Astrocyte of the cerebellum (primary cell): ENCODE results near the gene TCEANC2.
A peak's percentile ranks its signal among the peaks of the same experiment; 100 is the strongest.

Experiments
- DNase-seq: peaks from one replicate; pipeline ENCODE4 v3.0.0-alpha.2; 2011; ENCODE audit warnings: low read depth
- H3K4me3 ChIP-seq: 2 replicates; pipeline ENCODE4 v1.5.1; 2011; ENCODE audit warnings: mild to moderate bottlenecking, low read depth, low read length, moderate library complexity
- in situ Hi-C: cut with HindIII; loops from 2 replicates; pipeline ENCODE4 v1.10.0; 2017; ENCODE audit warnings: low sequenced_read_pairs
- TF ChIP-seq, protein P1 (sequence below): IDR thresholded peaks from 2 replicates; pipeline ENCODE4 v1.5.1; 2012; ENCODE audit warnings: low read length, low read depth, moderate library complexity, mild to moderate bottlenecking; ENCODE audit errors: missing control alignments

TCEANC2 gene

DNA sequence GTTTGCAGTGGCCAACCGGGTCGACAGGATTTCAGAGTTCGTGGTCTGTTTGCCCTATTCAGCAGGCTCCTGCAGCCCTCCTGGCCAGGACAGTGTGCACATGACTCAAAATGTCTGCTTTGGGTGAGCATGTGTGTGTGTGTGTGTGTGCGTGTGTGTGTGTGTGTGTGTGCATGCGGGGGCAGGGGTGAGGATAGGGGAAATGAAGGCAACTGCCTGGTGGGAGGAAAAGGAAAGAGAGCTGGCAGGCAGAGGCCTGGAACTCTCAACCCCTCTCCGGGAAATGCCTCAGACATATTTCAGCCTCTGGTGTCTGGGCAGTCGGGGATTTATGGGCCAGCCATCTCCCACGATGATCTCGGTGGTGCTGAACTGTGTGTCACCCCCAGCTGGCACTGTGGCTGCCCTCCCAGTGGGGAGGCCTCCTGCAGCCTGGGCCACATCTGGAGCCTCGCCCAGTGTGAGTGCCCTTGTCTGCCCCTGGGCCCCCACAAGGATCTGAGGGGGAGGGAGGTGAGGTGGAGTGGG lies 84.2 kb downstream of the TCEANC2 start:
- no peak overlapping the region for H3K4me3 ChIP-seq
- in situ Hi-C loops = no loop called here
- peak; percentile 31 for DNase-seq
- TF ChIP-seq, protein P1, sequence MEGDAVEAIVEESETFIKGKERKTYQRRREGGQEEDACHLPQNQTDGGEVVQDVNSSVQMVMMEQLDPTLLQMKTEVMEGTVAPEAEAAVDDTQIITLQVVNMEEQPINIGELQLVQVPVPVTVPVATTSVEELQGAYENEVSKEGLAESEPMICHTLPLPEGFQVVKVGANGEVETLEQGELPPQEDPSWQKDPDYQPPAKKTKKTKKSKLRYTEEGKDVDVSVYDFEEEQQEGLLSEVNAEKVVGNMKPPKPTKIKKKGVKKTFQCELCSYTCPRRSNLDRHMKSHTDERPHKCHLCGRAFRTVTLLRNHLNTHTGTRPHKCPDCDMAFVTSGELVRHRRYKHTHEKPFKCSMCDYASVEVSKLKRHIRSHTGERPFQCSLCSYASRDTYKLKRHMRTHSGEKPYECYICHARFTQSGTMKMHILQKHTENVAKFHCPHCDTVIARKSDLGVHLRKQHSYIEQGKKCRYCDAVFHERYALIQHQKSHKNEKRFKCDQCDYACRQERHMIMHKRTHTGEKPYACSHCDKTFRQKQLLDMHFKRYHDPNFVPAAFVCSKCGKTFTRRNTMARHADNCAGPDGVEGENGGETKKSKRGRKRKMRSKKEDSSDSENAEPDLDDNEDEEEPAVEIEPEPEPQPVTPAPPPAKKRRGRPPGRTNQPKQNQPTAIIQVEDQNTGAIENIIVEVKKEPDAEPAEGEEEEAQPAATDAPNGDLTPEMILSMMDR = no peak

DNA sequence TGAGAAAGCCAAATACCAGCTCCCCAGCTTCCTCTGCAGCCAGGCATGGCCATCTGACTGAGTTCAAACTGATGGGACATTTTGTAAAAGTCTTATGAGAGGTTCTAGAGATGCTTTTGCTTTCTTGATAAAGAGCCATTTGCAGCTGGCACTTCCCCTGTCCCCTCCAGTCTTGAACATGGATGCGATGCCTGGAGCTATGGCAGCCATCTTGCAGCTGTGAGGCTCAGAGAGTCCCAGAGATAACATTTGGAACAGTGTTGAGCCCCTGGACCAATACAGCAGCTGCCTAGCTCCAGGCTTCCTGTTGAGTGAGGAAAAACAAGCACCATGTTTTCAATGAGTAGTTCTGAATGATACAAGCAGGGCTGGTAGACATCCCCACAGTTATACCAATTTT lies 85.6 kb downstream of the TCEANC2 start:
- DNase-seq = no peak
- TF ChIP-seq, protein P1 = no peak
- in situ Hi-C loops = no loop called here
- no peak overlapping the region for H3K4me3 ChIP-seq

DNA sequence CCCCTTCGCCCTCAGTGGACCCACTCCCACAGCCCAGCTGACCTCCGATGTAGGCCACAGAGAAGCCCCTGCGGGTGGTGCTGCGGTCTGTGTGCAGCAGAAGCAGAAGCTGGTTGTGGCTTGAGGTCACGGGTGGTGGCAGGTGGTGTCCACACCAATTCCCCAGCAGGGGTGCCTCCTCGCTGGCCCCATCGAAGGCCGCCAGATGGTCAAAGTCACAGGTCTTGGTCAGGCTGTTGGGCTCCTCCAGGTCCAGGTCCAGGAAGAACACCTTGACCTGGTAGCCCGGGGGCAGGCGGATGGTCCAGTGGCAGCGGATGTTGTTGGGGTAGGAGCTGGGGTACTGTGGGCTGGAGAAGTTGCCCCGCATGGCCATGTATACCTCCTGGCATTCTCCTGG lies 86.3 kb downstream of the TCEANC2 start:
- no peak overlapping the region for H3K4me3 ChIP-seq
- DNase-seq = no peak
- in situ Hi-C loops = no loop called here
- TF ChIP-seq, protein P1 = no peak

DNA sequence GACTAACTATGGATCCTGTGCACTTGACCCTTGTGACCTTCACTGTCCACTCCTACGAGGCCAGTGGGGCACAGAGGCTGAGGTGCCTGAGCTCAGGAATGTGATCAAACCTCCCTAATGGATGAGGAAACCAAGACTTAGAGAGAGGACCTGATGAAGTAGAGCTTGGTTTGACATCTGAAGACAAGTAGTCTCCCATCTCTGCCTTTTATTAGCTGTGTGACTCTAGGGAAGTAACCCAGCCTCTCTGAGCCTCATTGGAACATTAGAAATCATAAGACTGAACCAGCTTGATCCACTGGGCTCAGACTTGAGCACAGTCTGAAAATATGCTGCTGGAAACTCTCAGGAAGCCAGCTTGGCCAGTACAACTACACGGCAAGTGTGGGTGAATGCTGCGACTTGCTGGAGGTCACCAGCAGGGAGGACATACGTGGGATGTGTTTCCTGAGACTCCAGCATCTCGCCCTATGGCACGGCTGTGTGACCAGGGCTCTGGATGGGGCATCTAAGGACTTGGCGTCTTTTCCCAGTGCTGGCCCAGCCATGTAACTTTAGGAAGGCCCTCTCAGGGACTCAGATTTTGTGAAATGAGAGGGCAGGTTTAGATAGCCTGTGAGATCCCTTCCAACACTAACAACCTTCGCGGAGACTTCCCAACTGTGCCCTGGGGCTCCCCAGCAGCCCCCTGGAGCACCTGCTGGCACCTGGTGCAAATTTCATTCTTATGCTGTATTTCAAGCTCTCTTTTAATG lies 88.9 kb downstream of the TCEANC2 start:
- no peak overlapping the region for H3K4me3 ChIP-seq
- DNase-seq = no peak
- TF ChIP-seq, protein P1 = no peak
- in situ Hi-C loops = no loop called here

DNA sequence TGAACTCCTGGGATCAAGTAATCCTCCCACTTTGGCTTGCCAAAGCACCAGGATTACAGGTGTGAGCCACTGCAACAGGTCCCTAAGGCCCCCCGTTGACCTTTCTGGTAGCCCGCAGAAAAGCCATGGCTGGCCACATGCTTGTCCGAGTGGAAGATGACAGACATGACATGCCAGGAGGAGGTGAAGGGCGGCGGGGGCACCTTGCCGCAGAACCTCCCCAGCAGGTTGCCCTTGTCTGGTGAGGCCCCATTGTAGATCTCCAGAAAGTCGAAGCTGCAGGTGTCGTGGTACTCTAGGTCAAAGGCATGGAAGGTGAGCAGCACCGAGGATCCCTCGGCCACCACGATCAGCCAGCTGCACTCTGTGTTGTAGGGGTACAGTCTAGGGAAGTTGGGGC lies 91.0 kb downstream of the TCEANC2 start:
- TF ChIP-seq, protein P1 = no peak
- in situ Hi-C loops = no loop called here
- no peak for DNase-seq
- H3K4me3 ChIP-seq = no peak overlapping the region

DNA sequence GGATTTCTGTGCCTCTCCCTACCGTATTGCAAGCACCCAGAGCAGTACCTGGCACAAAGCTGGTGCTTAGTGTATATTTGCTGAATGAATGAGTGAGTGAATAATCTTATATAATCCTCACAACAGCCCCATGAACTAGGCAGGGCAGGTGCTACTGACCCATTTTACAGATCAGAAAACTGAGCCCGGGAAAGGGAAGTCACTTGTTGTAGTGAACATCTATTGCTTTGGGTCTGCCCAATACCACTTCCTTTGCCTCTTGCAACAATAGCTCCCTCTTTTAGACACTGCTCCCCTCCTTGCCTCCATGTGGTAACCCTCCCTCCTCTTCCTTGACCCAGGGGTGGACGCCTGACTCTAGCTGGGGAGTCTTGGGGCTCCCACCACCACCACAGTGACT lies 96.3 kb downstream of the TCEANC2 start:
- DNase-seq = no peak
- in situ Hi-C loops = no loop called here
- TF ChIP-seq, protein P1 = no peak
- H3K4me3 ChIP-seq = no peak overlapping the region
